Activated T-cell treated with anti-CD3 and anti-CD28 coated beads for 4 hours (primary cell): Measurements from ENCODE around the gene COL6A2.
"Not testable (repeated sequence)": the region's sequence is repeated elsewhere in the genome, so short reads cannot be mapped to it uniquely, and the experiment has no call there.

Source experiments
- DNase-seq: peaks from one replicate; pipeline ENCODE4 v3.0.0-alpha.2; 2020

Gene COL6A2

DNA sequence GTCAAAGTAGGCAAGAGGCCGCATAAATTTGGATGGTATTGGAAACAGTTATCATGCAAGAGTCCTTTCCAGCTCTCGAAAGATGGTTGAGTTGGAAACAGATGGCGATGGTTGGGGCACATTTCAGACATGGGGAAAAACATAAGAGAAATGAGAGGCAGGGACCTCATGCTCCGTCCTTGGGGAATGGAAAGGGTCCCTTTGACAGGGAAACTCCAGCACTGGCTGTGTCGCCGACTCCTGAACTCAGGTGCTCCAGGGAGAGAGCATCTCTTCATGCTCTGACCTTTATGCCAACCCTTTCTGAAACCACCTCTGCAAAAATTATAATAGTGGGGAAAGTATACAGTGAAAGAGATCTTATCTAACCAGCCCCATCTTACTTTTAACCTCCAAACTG, 36.8 kb upstream of the COL6A2 start:
- no peak for DNase-seq

DNA sequence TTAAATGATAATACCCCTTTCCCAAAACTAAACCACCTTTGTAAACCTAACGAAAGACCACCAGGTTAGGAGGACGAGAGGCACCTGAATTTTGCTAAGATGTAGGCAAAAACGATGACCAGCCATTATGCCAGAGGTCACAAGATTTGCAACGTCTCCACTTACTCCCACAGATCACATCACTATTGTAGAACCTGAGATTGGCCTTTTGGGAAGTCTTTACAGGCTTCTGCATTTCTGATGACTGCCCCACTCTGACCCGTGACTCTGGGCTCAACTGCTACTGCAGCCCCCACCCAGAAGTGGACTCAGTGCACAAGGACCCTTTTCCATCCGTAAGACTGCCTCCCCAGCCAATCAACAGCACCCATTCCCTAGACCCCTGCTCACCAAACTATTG, 36.4 kb upstream of the COL6A2 start:
- DNase-seq, result no peak

DNA sequence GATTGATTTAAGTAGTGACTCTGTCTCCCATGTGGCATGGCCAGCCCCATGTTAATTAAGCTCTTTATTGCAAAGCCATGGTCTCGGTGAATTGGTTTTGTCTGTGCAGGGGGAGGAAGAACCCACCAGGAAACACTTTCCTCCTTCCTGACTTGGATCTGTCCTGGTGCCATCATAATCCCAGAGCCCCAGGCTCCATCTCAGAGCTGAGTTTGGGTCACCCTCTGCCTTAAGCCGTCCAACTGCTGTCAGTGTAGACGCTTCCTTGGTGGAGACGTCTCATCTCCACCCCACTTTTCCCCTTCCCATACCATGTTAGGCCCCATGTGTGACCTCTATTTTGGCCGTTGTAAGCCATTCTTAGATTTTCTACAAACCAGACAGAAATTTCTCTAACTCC, 36.0 kb upstream of the COL6A2 start:
- no peak for DNase-seq

DNA sequence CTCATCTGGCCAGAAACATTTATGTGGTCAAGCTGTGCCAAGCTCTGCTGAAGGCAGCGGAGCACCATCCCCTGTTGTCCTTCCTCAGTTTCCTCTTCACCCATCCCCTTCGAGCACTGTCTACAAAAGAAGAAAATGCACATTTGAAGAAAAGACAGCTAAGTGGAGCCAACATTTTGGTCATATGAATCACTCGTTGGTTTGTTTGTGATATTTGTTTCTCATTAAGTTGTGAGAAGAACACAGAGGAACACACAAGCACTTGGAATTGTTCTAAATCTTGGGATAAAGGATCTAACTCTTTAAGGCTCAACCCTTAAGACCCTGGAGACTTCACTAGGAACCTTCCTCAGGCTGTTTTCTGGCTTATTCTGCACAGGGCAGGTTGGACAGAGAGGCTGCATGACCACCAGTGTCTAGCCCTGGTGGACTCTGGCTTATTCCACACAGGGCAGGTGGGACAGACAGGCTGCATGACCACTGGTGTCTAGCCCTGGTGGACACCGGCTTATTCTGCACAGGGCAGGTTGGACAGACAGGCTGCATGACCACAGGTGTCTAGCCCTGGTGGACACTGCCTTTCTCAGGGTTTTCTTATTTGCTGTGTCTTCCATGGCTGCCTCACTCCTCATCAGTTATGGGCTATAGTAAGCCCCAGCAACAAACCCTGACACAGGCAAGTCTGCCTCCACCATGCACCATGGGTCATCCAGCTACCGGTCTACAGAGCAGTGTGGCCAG, 35.3 kb upstream of the COL6A2 start:
- DNase-seq, result no peak

DNA sequence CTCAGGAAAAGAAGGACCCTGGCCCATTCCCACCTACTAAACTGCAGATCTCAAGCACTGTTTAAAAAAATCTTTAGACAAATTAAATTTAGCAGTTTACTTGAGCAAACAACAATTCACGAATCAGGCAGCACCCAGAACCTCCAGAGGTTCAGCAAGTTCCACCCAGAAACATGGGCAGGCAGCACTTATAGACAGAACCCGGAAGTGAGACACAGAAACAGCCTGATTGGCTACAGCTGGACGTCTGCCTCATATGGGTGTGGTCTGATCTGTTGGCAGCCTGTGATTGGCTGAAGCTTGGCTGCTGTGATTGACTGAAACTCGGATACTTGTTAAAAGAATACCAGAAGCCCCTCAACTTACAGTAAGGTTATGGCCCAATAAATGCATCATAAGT, 34.7 kb upstream of the COL6A2 start:
- DNase-seq, result no peak

DNA sequence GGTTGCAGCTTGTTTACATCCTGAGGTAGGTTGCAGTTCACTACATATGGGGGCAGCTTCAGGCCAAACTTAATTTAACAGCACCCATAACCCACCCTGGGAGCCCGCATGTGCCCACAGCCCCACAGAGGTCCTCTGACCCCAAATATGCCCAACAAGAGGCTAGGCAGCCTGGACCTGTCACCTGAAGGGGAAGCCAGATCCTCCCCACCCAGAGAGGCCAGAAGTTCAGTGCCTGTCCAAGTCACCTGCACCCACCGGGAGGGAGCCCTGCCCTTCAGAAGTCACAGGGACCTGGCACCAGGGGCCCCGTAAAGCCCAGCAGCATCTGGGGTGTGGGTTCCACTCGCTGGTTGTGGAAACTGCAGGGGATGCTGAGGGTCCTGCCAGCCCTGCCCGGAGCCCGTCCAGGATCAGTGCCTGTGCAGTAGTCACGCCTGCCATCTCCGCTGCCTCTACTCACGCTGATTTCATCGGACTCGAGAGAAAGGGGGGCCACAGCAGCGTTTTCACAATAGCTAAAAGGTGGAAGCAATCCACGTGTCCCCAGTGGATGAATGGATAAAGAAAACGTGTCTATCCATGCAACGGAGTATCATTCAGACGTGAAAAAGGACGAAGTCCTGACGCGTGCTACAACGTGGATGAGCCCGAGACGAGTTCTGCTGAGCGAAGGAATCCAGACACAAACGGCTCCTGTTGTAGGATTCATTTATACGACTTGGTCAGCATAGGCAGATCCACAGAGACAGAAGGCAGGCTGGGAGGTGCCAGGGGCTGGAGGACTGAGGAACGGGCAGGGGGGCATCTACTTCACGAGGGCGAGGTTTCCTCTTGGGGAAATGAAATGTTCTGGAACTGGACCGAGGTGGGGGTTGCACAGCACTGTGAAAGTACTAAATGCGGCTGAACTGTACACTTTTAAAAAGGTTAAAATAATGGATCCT, 33.9 kb upstream of the COL6A2 start:
- no peak for DNase-seq

DNA sequence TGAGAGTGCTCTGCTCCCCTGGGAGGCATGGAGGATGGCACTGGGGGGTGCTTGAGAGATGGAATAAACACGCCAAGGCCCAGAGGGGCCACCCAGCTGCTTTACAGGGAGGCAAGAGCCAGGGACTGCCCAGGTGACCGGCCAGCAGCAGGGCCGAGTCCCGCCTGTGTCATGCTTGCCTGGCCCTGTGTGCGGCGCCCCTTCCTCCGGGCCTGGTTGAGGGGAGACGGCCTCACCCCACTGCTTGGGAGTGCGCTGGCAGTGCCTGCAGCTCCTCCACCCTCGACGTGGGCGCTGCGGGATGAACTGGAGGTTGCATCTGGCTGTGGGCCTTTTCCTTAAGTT, 33.1 kb upstream of the COL6A2 start:
- DNase-seq, result no peak

DNA sequence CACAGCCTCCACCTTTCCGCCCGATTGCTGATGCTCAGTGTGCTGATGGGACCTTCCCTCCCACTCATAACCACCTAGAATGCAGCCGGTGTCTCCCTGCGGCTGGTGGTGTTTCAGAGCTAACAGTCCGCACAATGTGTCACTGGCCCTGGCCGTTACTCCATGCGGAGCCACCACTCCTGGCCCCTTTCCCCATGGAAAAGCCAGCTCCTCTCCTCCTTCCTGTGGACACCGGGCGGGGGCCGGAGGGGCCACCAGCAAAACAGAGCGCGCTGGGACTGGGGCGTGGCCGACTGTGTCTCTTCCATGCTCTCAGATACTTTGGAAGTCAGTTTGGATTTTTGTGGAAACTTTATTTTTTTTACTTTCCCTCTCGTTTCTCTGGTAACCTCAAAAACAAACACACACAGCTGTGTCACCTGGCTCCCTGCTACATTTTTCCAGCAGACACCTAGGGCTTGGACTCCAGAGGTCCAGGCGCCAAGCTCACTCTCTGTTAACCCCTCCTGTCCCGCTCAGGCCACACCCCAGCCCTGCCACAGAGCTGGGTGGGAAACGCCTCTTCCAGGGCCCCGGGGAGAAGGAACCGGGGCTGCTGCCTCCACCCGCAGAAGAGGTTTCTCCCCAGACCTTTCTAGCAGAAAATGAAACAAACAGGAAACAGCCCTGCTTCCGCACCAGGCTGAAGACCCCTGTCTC, 32.5 kb upstream of the COL6A2 start:
- DNase-seq, result no peak

DNA sequence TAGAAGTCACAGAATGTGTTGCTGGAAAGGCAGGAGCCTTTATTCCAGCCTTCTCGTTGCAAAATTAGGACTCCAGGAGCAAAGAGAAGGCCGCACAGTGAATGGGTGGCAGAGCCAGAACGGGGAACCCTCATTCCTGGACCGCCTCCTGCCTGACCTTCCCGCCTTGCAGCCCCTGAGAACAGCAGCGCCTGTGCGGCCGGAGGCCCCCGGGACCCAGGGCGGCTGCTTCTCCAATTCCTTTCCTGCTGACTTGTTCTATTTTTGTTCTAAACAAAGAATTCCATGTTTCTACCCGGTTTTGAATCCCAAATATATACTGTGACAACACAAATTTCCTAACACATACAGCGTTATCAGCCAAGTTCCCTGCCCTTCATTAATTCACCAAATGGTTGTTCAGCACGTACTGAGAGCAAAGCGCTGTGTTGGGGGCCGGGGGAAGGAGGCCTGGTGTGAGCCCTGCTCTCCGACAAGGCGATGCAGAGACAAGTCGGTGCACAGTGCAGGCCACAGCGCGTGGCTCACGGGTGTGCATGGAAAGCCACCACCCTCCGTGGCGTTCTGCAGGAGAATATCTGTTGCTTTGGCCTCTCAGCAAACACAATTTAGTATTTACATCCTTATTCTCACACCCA, 31.9 kb upstream of the COL6A2 start:
- no peak for DNase-seq

DNA sequence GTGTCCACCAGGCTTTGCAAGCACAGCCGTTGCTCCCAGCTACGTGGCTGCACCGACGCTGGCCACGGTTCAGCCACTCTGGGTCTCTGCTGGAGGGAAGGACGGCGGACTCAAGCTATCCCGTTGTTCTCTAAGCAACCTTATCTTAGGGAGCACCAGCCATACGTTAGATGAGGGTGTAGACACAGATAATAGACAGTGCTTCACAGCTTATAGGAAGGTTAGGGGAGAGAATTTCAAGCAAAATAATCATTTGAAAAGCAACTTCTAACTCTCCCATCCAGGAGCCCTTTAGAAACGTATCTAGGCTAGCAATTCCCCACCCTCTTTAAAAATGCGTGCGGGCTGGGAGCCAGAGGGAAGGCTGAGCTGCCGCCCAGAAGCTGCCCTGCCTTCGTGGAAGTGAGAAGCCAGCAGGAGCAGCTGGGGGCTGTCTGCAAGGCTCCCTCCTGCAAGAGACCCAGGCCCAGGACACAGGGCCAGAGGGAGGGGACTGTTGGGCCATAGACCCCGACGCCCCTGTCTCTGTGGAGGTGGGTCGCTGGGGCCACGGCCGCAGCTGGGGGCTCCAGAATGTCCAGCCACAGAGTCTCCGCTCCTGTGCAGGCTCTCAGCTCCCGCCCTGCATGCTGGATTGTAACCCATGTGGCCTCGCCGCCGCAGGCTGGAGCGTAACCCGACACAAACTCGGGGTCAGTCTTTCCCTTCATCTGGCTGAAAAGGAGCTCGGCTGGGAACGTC, 31.2 kb upstream of the COL6A2 start:
- no peak for DNase-seq

DNA sequence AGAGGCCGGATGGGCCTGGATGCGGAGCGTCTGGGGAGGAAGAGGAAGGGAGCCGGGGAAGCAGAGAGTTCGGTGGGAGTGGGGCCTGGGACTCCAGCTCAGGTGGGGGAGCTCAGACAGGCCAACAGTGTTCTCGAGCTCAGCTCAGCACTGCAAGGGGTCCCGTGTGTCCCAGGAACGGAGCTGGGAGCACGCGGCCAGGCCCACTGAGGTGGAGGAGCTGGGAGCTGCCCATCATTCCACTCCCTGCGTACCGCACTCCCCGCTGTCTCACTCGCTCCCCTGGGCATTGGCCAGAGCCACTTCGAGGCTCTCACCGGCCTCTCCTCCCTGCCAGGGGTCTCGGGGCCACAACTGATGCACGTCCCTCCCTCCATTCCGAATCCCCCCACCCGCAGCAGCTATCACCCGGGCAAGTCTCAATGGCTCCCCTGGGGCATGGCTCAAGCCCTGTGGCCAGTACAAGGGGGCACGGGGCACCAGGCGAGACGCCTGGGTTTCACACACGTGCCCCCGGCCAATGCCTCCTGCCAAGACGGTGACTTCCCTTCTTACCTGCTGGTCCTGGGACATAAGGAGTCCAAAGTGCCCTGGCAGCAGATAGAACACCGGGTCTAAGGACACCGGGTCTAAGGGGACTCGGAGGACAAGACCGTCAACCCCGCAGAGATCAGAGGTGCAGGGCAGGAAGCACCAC, 30.3 kb upstream of the COL6A2 start:
- no peak for DNase-seq

DNA sequence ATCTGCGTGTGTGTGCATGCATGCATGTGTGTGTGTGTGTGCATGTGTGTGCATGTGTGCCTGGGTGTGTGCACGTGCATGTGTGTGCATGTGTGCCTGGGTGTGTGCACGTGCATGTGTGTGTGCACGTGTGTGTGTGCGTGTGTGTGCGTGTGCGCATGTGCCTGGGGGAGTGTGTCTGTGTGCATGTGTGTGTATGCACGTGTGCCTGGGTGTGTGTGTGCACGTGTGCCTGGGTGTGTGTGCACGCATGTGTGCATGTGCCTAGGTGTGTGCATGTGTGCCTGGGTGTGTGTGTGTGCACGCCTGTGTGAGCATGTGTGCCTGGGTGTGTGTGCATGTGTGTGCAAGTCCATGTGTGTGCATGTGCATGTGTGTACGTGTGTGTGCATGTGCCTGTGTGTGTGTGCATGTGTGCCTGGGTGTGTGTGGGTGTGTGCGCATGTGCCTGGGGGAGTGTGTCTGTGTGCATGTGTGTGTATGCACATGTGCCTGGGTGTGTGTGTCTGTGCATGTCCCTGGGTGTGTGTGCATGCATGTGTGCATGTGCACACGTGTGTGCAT, 29.3 kb upstream of the COL6A2 start:
- DNase-seq, result no peak

DNA sequence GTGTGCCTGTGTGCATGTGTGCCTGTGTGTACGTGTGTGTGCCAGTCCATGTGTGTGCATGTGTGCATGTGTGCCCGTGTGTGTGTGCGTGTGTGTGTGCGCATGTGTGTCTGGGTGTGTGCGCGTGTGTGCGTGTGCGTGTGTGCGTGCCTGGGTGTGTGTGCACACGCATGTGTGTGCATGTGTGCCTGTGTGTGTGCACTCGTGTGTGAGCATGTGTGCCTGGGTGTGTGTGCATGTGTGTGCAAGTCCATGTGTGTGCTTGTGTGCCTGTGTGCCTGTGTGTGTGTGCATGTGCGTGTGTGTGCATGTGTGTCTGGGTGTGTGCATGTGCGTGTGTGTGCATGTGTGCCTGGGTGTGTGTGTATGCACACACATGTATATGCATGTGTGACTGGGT, 28.7 kb upstream of the COL6A2 start:
- DNase-seq, result no peak

DNA sequence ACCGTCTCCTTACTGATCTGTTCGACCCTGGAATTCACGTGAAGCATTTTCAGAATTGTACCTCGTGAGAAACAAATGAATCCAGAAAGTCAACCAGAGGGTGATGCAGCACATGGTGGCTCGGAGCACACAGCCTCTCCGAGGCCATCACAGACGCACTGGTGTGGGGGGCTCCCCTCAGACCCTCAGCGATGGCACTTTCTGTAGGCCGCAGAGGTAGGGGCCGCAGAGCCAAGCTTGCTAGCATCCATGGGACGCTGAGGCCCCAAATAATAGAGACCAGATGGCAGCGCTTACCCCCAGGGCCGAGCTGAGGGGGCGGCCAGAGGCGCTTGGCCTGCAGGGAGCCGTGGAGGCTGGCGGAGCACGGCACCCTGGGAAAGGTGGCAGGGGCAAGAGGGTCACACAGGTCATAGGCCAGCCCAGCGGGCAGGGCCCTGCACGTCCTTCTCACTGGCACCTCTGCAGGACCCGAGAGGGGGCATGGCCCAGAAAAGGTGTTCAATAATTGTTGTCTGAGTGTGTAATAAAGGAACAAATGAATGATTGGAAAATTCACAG, 28.1 kb upstream of the COL6A2 start:
- no peak for DNase-seq

DNA sequence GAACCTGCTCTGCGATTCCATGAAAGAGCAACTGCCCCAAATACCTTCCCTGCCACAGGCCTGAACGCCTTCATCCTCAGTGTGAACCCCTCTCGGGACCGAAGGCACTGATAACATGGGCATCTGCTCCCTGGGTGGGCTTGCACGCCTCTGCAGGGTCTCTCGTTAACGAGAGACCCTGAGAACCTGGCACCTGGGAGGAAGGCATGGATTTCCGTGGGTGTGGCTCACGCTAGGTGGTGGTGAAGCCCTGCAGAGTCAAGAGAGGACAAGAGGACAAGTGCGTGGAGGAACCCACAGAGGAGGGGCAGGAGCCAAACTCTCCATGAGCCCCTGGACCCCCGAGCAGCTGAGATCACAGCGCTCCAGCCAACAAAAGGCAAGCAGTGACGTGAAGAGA, 26.8 kb upstream of the COL6A2 start:
- DNase-seq, result no peak

DNA sequence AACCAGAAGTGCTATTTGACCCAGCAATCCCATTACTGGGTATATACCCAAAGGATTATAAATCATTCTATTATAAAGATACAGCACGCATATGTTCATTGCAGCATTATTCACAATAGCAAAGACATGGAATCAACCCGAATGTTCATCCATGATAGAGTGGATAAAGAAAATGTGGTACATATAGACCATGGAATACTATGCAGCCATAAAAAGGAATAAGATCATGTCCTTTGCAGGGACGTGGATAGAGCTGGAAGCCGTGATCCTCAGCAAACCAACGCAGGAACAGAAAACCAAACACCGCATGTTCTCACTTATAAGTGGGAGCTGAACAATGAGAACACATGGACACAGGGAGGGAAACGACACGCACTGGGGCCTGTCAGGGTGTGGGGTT, 21.2 kb upstream of the COL6A2 start:
- not testable (repeated sequence) for DNase-seq

DNA sequence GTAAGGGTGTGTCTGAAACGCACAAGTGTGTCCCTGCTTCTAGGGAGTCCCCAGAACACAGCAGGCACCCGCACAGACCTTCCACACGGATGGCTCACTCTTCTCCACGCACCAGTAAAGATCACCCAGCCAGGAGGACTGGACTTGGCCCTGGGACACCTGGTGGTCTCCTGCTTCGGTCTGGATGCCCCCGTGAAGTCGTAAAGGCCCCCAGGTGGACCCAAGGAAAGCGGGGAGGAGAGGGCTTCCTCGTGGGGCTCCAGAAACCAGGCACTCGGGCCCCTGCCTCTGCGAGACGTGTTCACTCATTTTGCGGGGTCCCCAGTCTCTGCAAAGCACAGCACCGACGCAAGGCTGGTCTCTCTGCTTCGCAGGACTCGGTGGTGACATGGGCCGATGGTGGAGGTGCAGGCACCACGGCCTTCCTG, 20.2 kb upstream of the COL6A2 start:
- no peak for DNase-seq

DNA sequence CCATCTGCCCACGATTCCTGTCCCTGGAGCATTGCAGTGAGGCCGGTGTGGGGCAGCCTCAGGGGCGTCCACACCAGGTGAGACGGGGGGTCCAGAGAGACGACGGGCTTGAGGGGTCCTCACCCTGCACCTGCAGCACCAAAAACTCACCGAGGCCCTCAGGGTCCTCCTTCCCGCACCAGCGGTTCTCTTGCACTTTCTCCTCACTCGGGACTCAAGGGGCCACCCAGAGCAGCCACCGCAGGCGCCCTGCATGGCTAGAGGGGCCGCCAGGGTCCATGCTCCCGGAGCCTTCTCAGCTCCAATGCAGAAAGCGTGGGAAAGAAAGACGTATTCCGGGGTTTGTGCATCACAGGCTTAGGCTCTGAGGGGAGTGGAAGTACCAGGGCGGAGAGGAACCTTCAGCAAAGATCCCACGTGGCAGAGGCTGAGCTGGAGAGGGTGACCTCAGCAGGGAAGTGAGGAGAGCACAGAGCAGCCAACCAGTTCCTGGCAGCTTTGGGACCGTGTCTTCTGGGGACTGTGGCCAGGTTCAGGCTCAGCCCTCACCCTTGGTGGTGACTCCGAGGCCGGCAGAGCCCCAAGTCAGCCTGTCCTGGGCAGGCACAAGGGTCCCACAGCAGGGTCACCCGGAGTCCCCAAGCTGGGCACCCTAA, 19.5 kb upstream of the COL6A2 start:
- DNase-seq, result no peak

DNA sequence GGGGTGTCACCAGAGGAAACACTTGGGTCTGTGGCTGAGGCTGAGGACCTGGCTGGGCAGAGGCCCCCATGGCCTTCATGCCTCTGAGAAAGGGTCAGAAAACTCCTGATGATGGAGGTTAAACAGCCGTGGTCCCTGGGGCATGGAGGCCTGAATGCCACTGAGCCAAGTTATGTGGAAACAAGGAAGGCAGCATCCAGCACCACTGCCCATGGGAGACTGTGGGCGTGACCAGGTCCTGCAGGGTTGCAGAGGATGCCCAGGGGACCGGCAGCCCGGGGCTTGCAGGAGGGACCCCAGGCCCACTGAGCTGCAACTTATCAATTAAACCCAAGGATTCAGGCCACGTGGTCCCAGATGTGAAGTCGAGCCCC, 18.9 kb upstream of the COL6A2 start:
- DNase-seq, result no peak

DNA sequence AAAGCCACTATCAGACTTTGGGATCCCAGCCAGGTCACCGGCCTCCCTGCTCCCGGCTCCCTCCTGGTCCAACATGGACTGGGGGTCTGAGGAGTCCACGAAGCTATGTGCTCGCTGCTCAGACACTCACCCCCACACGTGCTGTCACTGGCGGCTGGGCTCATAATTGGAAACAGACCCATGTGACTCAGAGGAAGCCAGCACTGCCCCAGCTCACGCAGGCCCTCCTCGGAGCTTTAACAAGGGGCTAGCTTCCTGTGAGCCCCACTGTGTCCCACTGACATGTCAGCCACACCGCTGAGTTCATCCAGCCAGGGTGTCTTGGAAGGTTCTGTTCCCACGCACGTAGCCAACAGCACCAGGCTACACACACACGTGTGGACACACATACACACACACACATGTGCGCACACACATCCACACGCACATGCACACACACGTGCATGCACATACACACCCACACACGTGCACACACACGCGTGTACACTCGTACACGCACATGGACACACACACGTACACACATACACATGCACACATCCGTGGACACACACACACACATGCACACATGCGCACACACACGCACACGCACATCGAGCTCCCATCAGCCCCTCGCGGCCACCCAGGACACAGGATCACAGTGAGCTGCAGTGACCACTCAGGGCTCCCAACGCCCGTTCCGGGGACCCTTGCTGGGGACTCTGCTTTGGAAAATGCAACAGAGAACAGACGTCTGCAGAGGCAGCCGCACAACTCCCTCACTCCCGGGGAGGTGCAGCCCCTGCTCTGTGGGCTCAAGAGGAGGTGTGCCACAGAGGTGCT, 18.4 kb upstream of the COL6A2 start:
- no peak for DNase-seq
